HEK293 (cell line): ENCODE data around the gene IQCE.

Experiments used
- CTCF ChIA-PET: fragments of 350-600 bp; formaldehyde crosslinking; extraction: SDS; loops from one replicate; lab custom pipeline; 2021; ENCODE audit warnings: antibody characterized with exemption; lab: Yijun Ruan, JAX
- POLR2A ChIA-PET: fragments of 300-600 bp; formaldehyde crosslinking; extraction: SDS; loops from one replicate; lab custom pipeline; 2020; ENCODE audit warnings: antibody characterized with exemption, inconsistent platforms; lab: Yijun Ruan, JAX
- H3K27ac ChIP-seq: fragments of 200-500 bp; sonication (Bioruptor generic); 2 replicates; pipeline ENCODE4 v1.5.1; 2014; ENCODE audit warnings: low read depth, low read length, control low read depth, inconsistent platforms; ENCODE audit errors: extremely low read depth
- H3K36me3 ChIP-seq, 2 experiments: fragments of 200-500 bp in 1 of 2; sonication (Bioruptor generic) in 1 of 2; 1 replicate in 1 of 2; 2 replicates in 1 of 2; pipeline ENCODE4 v1.5.1; 2014 to 2017; ENCODE audit warnings: inconsistent platforms in 2 of 2, low read length in 2 of 2; ENCODE audit not compliant: control insufficient read depth in 2 of 2, insufficient read depth in 1 of 2
- H3K4me1 ChIP-seq: fragments of 200-500 bp; sonication (Bioruptor generic); 2 replicates; pipeline ENCODE4 v1.5.1; 2014; ENCODE audit warnings: mild to moderate bottlenecking, low read length, inconsistent platforms; ENCODE audit not compliant: control insufficient read depth, insufficient read depth
- H3K4me3 ChIP-seq: 2 replicates; pipeline ENCODE4 v1.5.1; 2011; ENCODE audit warnings: low read depth, mild to moderate bottlenecking, control low read depth, low read length, moderate library complexity
- H3K9me3 ChIP-seq: fragments of 200-500 bp; sonication (Bioruptor generic); 2 replicates; pipeline ENCODE4 v1.5.1; 2014; ENCODE audit warnings: low read depth, low read length, inconsistent platforms; ENCODE audit not compliant: control insufficient read depth, insufficient read depth
- ATF2 ChIP-seq: fragments of 450-650 bp; formaldehyde crosslinking; IDR thresholded peaks from 2 replicates; pipeline ENCODE4 v1.5.1; 2016; ENCODE audit warnings: missing biosample characterization, missing genetic modification characterization, low read depth
- KLF1 ChIP-seq: fragments of 450-650 bp; formaldehyde crosslinking; IDR thresholded peaks from 2 replicates; pipeline ENCODE4 v1.5.1; 2016; ENCODE audit warnings: missing biosample characterization, missing genetic modification characterization
- PRDM1 ChIP-seq: fragments of 450-650 bp; formaldehyde crosslinking; IDR thresholded peaks from 2 replicates; pipeline ENCODE4; 2016; ENCODE audit warnings: missing biosample characterization, missing genetic modification characterization
- SP2 ChIP-seq: fragments of 450-650 bp; formaldehyde crosslinking; IDR thresholded peaks from 2 replicates; pipeline ENCODE4 v1.5.1; 2016; ENCODE audit warnings: missing biosample characterization, missing genetic modification characterization
- SP3 ChIP-seq: fragments of 450-650 bp; formaldehyde crosslinking; IDR thresholded peaks from 2 replicates; pipeline ENCODE4 v1.5.1; 2016; ENCODE audit warnings: missing biosample characterization, missing genetic modification characterization
- ZBTB1 ChIP-seq: fragments of 450-650 bp; formaldehyde crosslinking; IDR thresholded peaks from 2 replicates; pipeline ENCODE4 v1.5.1; 2016; ENCODE audit warnings: missing biosample characterization, missing genetic modification characterization
- ZBTB10 ChIP-seq: fragments of 450-650 bp; formaldehyde crosslinking; IDR thresholded peaks from 2 replicates; pipeline ENCODE4 v1.5.1; 2016; ENCODE audit warnings: missing biosample characterization, missing genetic modification characterization
- ZBTB11 ChIP-seq: fragments of 450-650 bp; formaldehyde crosslinking; conservative IDR thresholded peaks from 2 replicates; pipeline ENCODE4 v1.5.1; 2016; ENCODE audit warnings: low read depth, missing biosample characterization, missing genetic modification characterization
- ZFHX2 ChIP-seq: fragments of 450-650 bp; formaldehyde crosslinking; conservative IDR thresholded peaks from 2 replicates; pipeline ENCODE4 v1.5.1; 2016; ENCODE audit warnings: missing biosample characterization, missing genetic modification characterization
- ZNF114 ChIP-seq: fragments of 450-650 bp; formaldehyde crosslinking; IDR thresholded peaks from 2 replicates; pipeline ENCODE4 v1.5.0; 2017; ENCODE audit warnings: missing biosample characterization, missing genetic modification characterization
- ZNF140 ChIP-seq: fragments of 450-650 bp; formaldehyde crosslinking; IDR thresholded peaks from 2 replicates; pipeline ENCODE4 v1.5.1; 2016; ENCODE audit warnings: missing biosample characterization, missing genetic modification characterization
- ZNF146 ChIP-seq: fragments of 450-650 bp; formaldehyde crosslinking; IDR thresholded peaks from 2 replicates; pipeline ENCODE4 v1.5.1; 2016; ENCODE audit warnings: missing biosample characterization, missing genetic modification characterization
- ZNF157 ChIP-seq: fragments of 450-650 bp; formaldehyde crosslinking; IDR thresholded peaks from 2 replicates; pipeline ENCODE4 v1.5.1; 2016; ENCODE audit warnings: missing biosample characterization, missing genetic modification characterization
- ZNF24 ChIP-seq: fragments of 450-650 bp; formaldehyde crosslinking; IDR thresholded peaks from 2 replicates; pipeline ENCODE4 v1.5.1; 2016; ENCODE audit warnings: missing biosample characterization, missing genetic modification characterization
- ZNF274 ChIP-seq, 2 experiments: fragments of 200-500 bp in 1 of 2; fragments of 450-650 bp in 1 of 2; sonication (Bioruptor generic) in 1 of 2; formaldehyde crosslinking in 1 of 2; IDR thresholded peaks; 2 replicates each; pipeline versions ENCODE4 v1.5.1 to v1.6.1; 2014 to 2016; ENCODE audit warnings: borderline replicate concordance in 1 of 2, inconsistent platforms in 1 of 2, low read length in 1 of 2, missing biosample characterization in 1 of 2, missing genetic modification characterization in 1 of 2
- ZNF324 ChIP-seq: fragments of 450-650 bp; formaldehyde crosslinking; IDR thresholded peaks from 2 replicates; pipeline ENCODE4 v1.5.1; 2016; ENCODE audit warnings: missing biosample characterization, missing genetic modification characterization
- ZNF398 ChIP-seq: fragments of 450-650 bp; formaldehyde crosslinking; IDR thresholded peaks from 2 replicates; pipeline ENCODE4 v1.5.1; 2017; ENCODE audit warnings: missing biosample characterization, missing genetic modification characterization
- ZNF548 ChIP-seq: fragments of 450-650 bp; formaldehyde crosslinking; IDR thresholded peaks from 2 replicates; pipeline ENCODE4 v1.5.1; 2016; ENCODE audit warnings: missing biosample characterization, missing genetic modification characterization
- ZNF610 ChIP-seq: fragments of 450-650 bp; formaldehyde crosslinking; IDR thresholded peaks from 2 replicates; pipeline ENCODE4 v1.5.1; 2016; ENCODE audit warnings: missing biosample characterization, missing genetic modification characterization, borderline replicate concordance
- ZNF645 ChIP-seq: fragments of 450-650 bp; formaldehyde crosslinking; IDR thresholded peaks from 2 replicates; pipeline ENCODE4; 2016; ENCODE audit warnings: missing biosample characterization, missing genetic modification characterization
- ZNF707 ChIP-seq: fragments of 450-650 bp; formaldehyde crosslinking; IDR thresholded peaks from 2 replicates; pipeline ENCODE4 v1.5.1; 2016; ENCODE audit warnings: missing biosample characterization, missing genetic modification characterization
- ZSCAN30 ChIP-seq: fragments of 450-650 bp; IDR thresholded peaks from 2 replicates; pipeline ENCODE4 v1.5.1; 2018; ENCODE audit warnings: missing biosample characterization, mild to moderate bottlenecking, missing genetic modification characterization, moderate library complexity

IQCE gene

GRCh38 chr7:2510909-2511768, 47.6 kb upstream of the IQCE start (continued):
- TF ChIP-seq ATF2 (no peak), ZNF157 (tag by site-specific recombination) (no peak), ZNF398 (no peak), ZBTB11 (tag by site-specific recombination) (no peak)
- TF ChIP-seq, all 188 proteins: peak for 0

GRCh38 chr7:2511769-2512168, 47.0 kb upstream of the IQCE start:
- H3K36me3 ChIP-seq: no peaks in the 10 kb centered on the region
- CTCF ChIA-PET: no interaction called here

GRCh38 chr7:2512179-2512661, 46.6 kb upstream of the IQCE start:
- Histone ChIP-seq H3K9me3 (no peaks in the 10 kb centered on the region), H3K4me3 (no peak overlapping the region), H3K4me1 (no peaks in the 10 kb centered on the region; the same call in 1 of the 2 replicates), H3K36me3 (no peaks in the 10 kb centered on the region), H3K27ac (no peak overlapping the region)
- ChIA-PET POLR2A (no interaction called here), CTCF (no interaction called here)
- TF ChIP-seq ZNF548 (tag by site-specific recombination) (no peak), SP3 (tag by site-specific recombination) (no peak), ZNF24 (tag by site-specific recombination) (no peak), ZNF274 (IDR thresholded peaks at IDR 0.05; ENCODE audit: low read length) (no peak), ZNF274 (tag by site-specific recombination; IDR thresholded peaks at IDR 0.05; ENCODE audit: borderline replicate concordance) (no peak), ZNF610 (tag by site-specific recombination) (no peak), KLF1 (tag by site-specific recombination) (peak; percentile 56; the same call in 1 of the 2 replicates), SP2 (tag by site-specific recombination) (peak; percentile 29; the same call in 1 of the 2 replicates), ZSCAN30 (no peak), ZNF645 (tag by site-specific recombination) (no peak)

More at GRCh38 chr7:2511769-2512168, 47.0 kb upstream of the IQCE start:
- Histone ChIP-seq H3K4me1 (no peaks in the 10 kb centered on the region; the same call in 1 of the 2 replicates), H3K9me3 (no peaks in the 10 kb centered on the region), H3K27ac (no peak overlapping the region), H3K4me3 (no peak overlapping the region)
- POLR2A ChIA-PET: no interaction called here
- no peak for TF ChIP-seq ZSCAN30
- TF ChIP-seq ZBTB1 (tag by site-specific recombination): no peak
- no peak for TF ChIP-seq ZNF140 (tag by site-specific recombination)
- no peak for TF ChIP-seq ZNF114 (tag by site-specific recombination)
- TF ChIP-seq ZFHX2 (tag by site-specific recombination): no peak
- no peak for TF ChIP-seq ZNF324 (tag by site-specific recombination)
- TF ChIP-seq PRDM1 (tag by site-specific recombination): no peak
- no peak for TF ChIP-seq ZNF146 (tag by site-specific recombination)
- TF ChIP-seq ZNF707: no peak
- TF ChIP-seq ZBTB10: no peak
